Measurements from ENCODE around the gene IGFBP1. TPM values are rescaled to one million over a fixed set of nuclear protein-coding genes. Genes with fewer than 3 reads are reported as not detected.

Gene IGFBP1
- total RNA-seq, 6 experiments from 2014 or later, result not detected

- DNase-seq, result no peak
- TF ChIP-seq CTCF (IDR thresholded peaks at IDR 0.05), result no peak
- Mint-ChIP-seq H3K9me3 (peaks cover 23% of the 10 kb centered on the region), H3K27ac (no peak overlapping the region), H3K4me1 (ENCODE audit: low read depth) (peaks cover 30% of the 10 kb centered on the region), H3K27me3 (ENCODE audit: insufficient read depth) (no peaks in the 10 kb centered on the region), H3K4me3 (no peak overlapping the region), H3K36me3 (ENCODE audit: low read depth) (peaks cover 25% of the 10 kb centered on the region)
Observed at GRCh38 chr7:45880433-45880860, 7.8 kb upstream of the IGFBP1 start.

- peaks cover 25% of the 10 kb centered on the region for H3K36me3 Mint-ChIP-seq (ENCODE audit: low read depth)
- no peak for TF ChIP-seq CTCF (IDR thresholded peaks at IDR 0.05)
- DNase-seq, result no peak
- H3K27me3 Mint-ChIP-seq (ENCODE audit: insufficient read depth), result peaks cover 1% of the 10 kb centered on the region; the same call in 1 of the 2 replicates
- H3K9me3 Mint-ChIP-seq, result peaks cover 23% of the 10 kb centered on the region
- H3K4me1 Mint-ChIP-seq (ENCODE audit: low read depth), result peaks cover 28% of the 10 kb centered on the region
- H3K27ac Mint-ChIP-seq, result no peak overlapping the region
- H3K4me3 Mint-ChIP-seq, result no peak overlapping the region
Observed at GRCh38 chr7:45881280-45881758, 7.0 kb upstream of the IGFBP1 start.

- no peak overlapping the region for H3K27ac Mint-ChIP-seq
- H3K4me3 Mint-ChIP-seq, result no peak overlapping the region
- TF ChIP-seq CTCF (IDR thresholded peaks at IDR 0.05), result no peak
- peak; percentile 45 for DNase-seq
- H3K36me3 Mint-ChIP-seq (ENCODE audit: low read depth), result peaks cover 25% of the 10 kb centered on the region
- H3K27me3 Mint-ChIP-seq (ENCODE audit: insufficient read depth), result peaks cover 4% of the 10 kb centered on the region; the same call in 1 of the 2 replicates
- H3K9me3 Mint-ChIP-seq, result peaks cover 23% of the 10 kb centered on the region
- peaks cover 28% of the 10 kb centered on the region for H3K4me1 Mint-ChIP-seq (ENCODE audit: low read depth)
Observed at GRCh38 chr7:45881759-45882464, 6.4 kb upstream of the IGFBP1 start.

GRCh38 chr7:45882465-45882810 lies 5.8 kb upstream of the IGFBP1 start:
- Mint-ChIP-seq H3K4me1 (ENCODE audit: low read depth) (peaks cover 28% of the 10 kb centered on the region), H3K27ac (no peak overlapping the region), H3K4me3 (no peak overlapping the region)

GRCh38 chr7:45884136-45884535 lies 4.2 kb upstream of the IGFBP1 start:
- H3K4me1 Mint-ChIP-seq (ENCODE audit: low read depth), result peaks cover 28% of the 10 kb centered on the region
- no peak for DNase-seq
- no peak for TF ChIP-seq CTCF (IDR thresholded peaks at IDR 0.05)
- no peak overlapping the region for H3K27ac Mint-ChIP-seq
- H3K9me3 Mint-ChIP-seq, result peaks cover 5% of the 10 kb centered on the region
- peaks cover 4% of the 10 kb centered on the region; the same call in 1 of the 2 replicates for H3K36me3 Mint-ChIP-seq (ENCODE audit: low read depth)
- peaks cover 11% of the 10 kb centered on the region; the same call in 1 of the 2 replicates for H3K27me3 Mint-ChIP-seq (ENCODE audit: insufficient read depth)
- H3K4me3 Mint-ChIP-seq, result no peak overlapping the region

More at GRCh38 chr7:45882465-45882810, 5.8 kb upstream of the IGFBP1 start:
- peaks cover 7% of the 10 kb centered on the region; the same call in 1 of the 2 replicates for H3K27me3 Mint-ChIP-seq (ENCODE audit: insufficient read depth)
- H3K9me3 Mint-ChIP-seq, result peaks cover 21% of the 10 kb centered on the region
- no peak for DNase-seq
- TF ChIP-seq CTCF (IDR thresholded peaks at IDR 0.05), result no peak
- peaks cover 21% of the 10 kb centered on the region for H3K36me3 Mint-ChIP-seq (ENCODE audit: low read depth)
